Neuronal stem cell (in vitro differentiated cells): ENCODE results near the gene CETP.

Experiments used
- DNase-seq: peaks from one replicate; pipeline ENCODE4 v3.0.0-alpha.2; 2013; ENCODE audit warnings: low spot score
- H2AFZ ChIP-seq: one replicate; pipeline ENCODE4 v1.6.1; 2013; ENCODE audit warnings: mild to moderate bottlenecking, low read length, inconsistent platforms
- H2AK5ac ChIP-seq: 2 replicates; pipeline ENCODE4 v1.6.1; 2013; ENCODE audit warnings: low read depth, mild to moderate bottlenecking, inconsistent platforms, low read length, moderate library complexity, mixed read lengths
- H2BK120ac ChIP-seq: 2 replicates; pipeline ENCODE4 v1.6.1; 2013; ENCODE audit warnings: low read depth, mild to moderate bottlenecking, inconsistent platforms, low read length, moderate library complexity, mixed read lengths
- H2BK12ac ChIP-seq: one replicate; pipeline ENCODE4 v1.6.1; 2013; ENCODE audit warnings: low read length, inconsistent platforms
- H2BK15ac ChIP-seq: 2 replicates; pipeline ENCODE4 v1.6.1; 2013; ENCODE audit warnings: mild to moderate bottlenecking, low read length, inconsistent platforms, mixed read lengths
- H2BK5ac ChIP-seq: one replicate; pipeline ENCODE4 v1.6.1; 2013; ENCODE audit warnings: inconsistent platforms, mild to moderate bottlenecking, low read length, moderate library complexity
- H3K14ac ChIP-seq: one replicate; pipeline ENCODE4 v1.6.1; 2013; ENCODE audit warnings: low read length, inconsistent platforms
- H3K18ac ChIP-seq: 2 replicates; pipeline ENCODE4 v1.6.1; 2013; ENCODE audit warnings: low read length, inconsistent platforms
- H3K23ac ChIP-seq: 2 replicates; pipeline ENCODE4 v1.6.1; 2013; ENCODE audit warnings: low read depth, mild to moderate bottlenecking, mixed read lengths, low read length, inconsistent platforms; ENCODE audit not compliant: poor library complexity
- H3K27ac ChIP-seq: replicated peaks from 3 replicates; pipeline ENCODE4 v1.5.1; 2013; ENCODE audit warnings: low read length, inconsistent platforms
- H3K27me3 ChIP-seq, 3 experiments: 2 replicates each; pipeline ENCODE4 v1.6.1; 2013; ENCODE audit warnings: low read length in 3 of 3, mild to moderate bottlenecking in 2 of 3, inconsistent platforms in 1 of 3, low read depth in 1 of 3, mixed read lengths in 1 of 3, moderate library complexity in 1 of 3; ENCODE audit not compliant: control insufficient read depth in 3 of 3, insufficient read depth in 3 of 3
- H3K36me3 ChIP-seq, 2 donors: replicated peaks in 1 of 2; 2 replicates each; pipeline ENCODE4 v1.6.1; 2013; ENCODE audit warnings: low read length in 2 of 2; ENCODE audit not compliant: control insufficient read depth in 2 of 2, insufficient read depth in 2 of 2
- H3K4ac ChIP-seq: 2 replicates; pipeline ENCODE4 v1.6.1; 2013; ENCODE audit warnings: inconsistent platforms, mild to moderate bottlenecking, low read length, moderate library complexity
- H3K4me1 ChIP-seq, 2 donors: 1 replicate in 1 of 2; 2 replicates in 1 of 2; pipeline ENCODE4 v1.6.1; 2013; ENCODE audit warnings: low read length in 2 of 2, low read depth in 1 of 2; ENCODE audit not compliant: control insufficient read depth in 2 of 2, insufficient read depth in 1 of 2
- H3K4me2 ChIP-seq: one replicate; pipeline ENCODE4 v1.6.1; 2013; ENCODE audit warnings: mild to moderate bottlenecking, low read length, inconsistent platforms; ENCODE audit not compliant: insufficient read depth, poor library complexity, severe bottlenecking
- H3K4me3 ChIP-seq, 2 donors: 2 replicates each; pipeline ENCODE4 v1.5.1; 2013; ENCODE audit warnings: low read length in 2 of 2, mild to moderate bottlenecking in 2 of 2, inconsistent platforms in 1 of 2, moderate library complexity in 1 of 2
- H3K79me1 ChIP-seq: one replicate; pipeline ENCODE4 v1.6.1; 2013; ENCODE audit warnings: low read depth, mild to moderate bottlenecking, inconsistent platforms, low read length, moderate library complexity
- H3K9ac ChIP-seq: one replicate; pipeline ENCODE4 v1.6.1; 2013; ENCODE audit warnings: mild to moderate bottlenecking, low read depth, low read length, inconsistent platforms; ENCODE audit not compliant: poor library complexity
- H3K9me3 ChIP-seq, 2 donors: replicated peaks in 1 of 2; 2 replicates each; pipeline versions ENCODE3 to v1.6.1; 2013; ENCODE audit warnings: low read length in 2 of 2, mild to moderate bottlenecking in 2 of 2, inconsistent platforms in 1 of 2, low read depth in 1 of 2, mixed read lengths in 1 of 2, moderate library complexity in 1 of 2; ENCODE audit not compliant: control insufficient read depth in 2 of 2, insufficient read depth in 1 of 2
- H4K8ac ChIP-seq: one replicate; pipeline ENCODE4 v1.6.1; 2013; ENCODE audit warnings: low read depth, mild to moderate bottlenecking, inconsistent platforms, low read length, moderate library complexity
- H4K91ac ChIP-seq: one replicate; pipeline ENCODE4 v1.6.1; 2013; ENCODE audit warnings: low read length, low read depth, mild to moderate bottlenecking, inconsistent platforms; ENCODE audit not compliant: poor library complexity
- WGBS, 2 donors: extraction: QIAGEN DNeasy Blood & Tissue Kit; methylation state at CpG; one replicate each; pipeline ENCODE4 v1.1.7; 2013; ENCODE audit warnings: missing lambda C conversion rate in 2 of 2, mixed read lengths in 1 of 2; ENCODE audit not compliant: insufficient read length in 2 of 2, insufficient replicate concordance in 1 of 2; ENCODE audit errors: extremely low coverage in 2 of 2; 5-methylcytosine and 5-hydroxymethylcytosine counted together

Gene CETP

DNA sequence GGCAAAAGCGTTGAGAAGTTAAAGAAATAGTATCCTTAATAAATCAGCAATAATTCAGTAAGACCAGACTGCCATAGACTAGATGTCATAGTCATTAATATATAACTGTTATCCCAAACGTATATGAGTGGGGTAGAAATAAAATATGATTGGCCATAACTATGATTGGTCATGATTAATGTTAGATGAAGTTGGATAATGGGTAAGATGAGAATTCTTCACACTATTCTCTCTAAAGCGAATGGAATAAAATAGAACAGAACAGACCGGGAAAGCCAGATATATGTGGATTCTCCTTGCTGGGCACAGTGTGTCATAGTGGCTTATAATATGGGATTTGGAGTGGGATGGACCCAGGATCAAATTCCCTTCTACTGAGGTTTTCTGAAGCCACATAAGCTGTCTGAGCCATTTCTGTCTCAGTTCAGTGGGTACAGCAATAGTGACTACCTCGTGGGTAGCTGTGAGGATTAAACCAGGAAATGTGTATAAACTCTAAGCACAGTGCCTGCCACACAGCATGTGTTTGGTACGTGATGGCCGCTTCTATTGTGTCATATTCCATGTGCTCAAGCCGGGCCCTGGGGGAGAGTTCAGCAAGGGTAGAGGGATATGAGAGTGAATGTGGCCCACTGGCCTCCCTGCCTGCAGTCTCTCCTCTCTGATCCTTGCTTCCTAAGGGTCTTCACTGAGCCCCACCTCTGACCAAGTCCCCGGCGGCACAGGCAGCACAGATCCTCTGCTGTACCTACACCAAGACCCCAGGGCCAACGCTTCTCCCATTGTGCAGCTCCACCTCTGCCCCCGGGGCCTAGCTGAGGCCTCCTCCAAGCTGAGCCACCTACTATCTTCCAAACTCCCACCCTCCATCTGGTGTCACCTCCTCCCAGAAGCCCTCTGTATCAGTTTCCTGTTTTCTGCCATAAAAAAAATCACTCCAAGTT, 3.7 kb downstream of the CETP start:
- H4K91ac ChIP-seq, result no peak overlapping the region
- no peak overlapping the region for H4K8ac ChIP-seq
- no peak overlapping the region for H3K23ac ChIP-seq
- H3K4me2 ChIP-seq, result no peak overlapping the region
- H2AK5ac ChIP-seq, result no peak overlapping the region
- H3K79me1 ChIP-seq, result peaks cover 3% of the 10 kb centered on the region
- peak overlapping the region; percentile 7 for H2BK15ac ChIP-seq
- H3K36me3 ChIP-seq, result no peaks in the 10 kb centered on the region
- no peak overlapping the region for H3K27ac ChIP-seq
- no peak for DNase-seq
- H3K18ac ChIP-seq, result no peak overlapping the region
- H2BK120ac ChIP-seq, result no peak overlapping the region
- peaks cover 0 to 5% (median 0%) of the 10 kb centered on the region in 3 experiments for H3K27me3 ChIP-seq
- no peak overlapping the region for H3K14ac ChIP-seq
- no peak overlapping the region for H3K9ac ChIP-seq
- WGBS, 2 donors, result no CpG with 5 or more reads among the region's 12 CpGs
- H2BK5ac ChIP-seq, result no peak overlapping the region
- H2AFZ ChIP-seq, result peak overlapping the region; percentile 16
- no peak overlapping the region for H2BK12ac ChIP-seq
- H3K9me3 ChIP-seq, result no peaks in the 10 kb centered on the region
- H3K4ac ChIP-seq, result no peak overlapping the region
- H3K4me3 ChIP-seq, result no peak overlapping the region
- peaks cover 0 to 2% of the 10 kb centered on the region in 2 donors for H3K4me1 ChIP-seq

GRCh38 chr16:56966093-56966475, 4.3 kb downstream of the CETP start:
- H3K18ac ChIP-seq, result no peak overlapping the region
- H4K91ac ChIP-seq, result no peak overlapping the region
- no peaks in the 10 kb centered on the region for H3K9me3 ChIP-seq
- no peaks in the 10 kb centered on the region for H3K36me3 ChIP-seq
- H4K8ac ChIP-seq, result no peak overlapping the region
- no peak overlapping the region for H2BK15ac ChIP-seq
- no peak for DNase-seq
- H3K4me3 ChIP-seq, result no peak overlapping the region
- H2BK12ac ChIP-seq, result no peak overlapping the region
- peaks cover 0 to 2% of the 10 kb centered on the region in 2 donors for H3K4me1 ChIP-seq
- no peak overlapping the region for H3K4ac ChIP-seq
- no peak overlapping the region for H2BK120ac ChIP-seq
- no peak overlapping the region for H3K9ac ChIP-seq
- peaks cover 0 to 6% (median 0%) of the 10 kb centered on the region in 3 experiments for H3K27me3 ChIP-seq
- no peak overlapping the region for H2AK5ac ChIP-seq
- no peak overlapping the region for H2BK5ac ChIP-seq
- H3K27ac ChIP-seq, result no peak overlapping the region
- WGBS, 2 donors, result no CpG with 5 or more reads among the region's 3 CpGs
- H2AFZ ChIP-seq, result no peak overlapping the region
- no peak overlapping the region for H3K14ac ChIP-seq
- no peak overlapping the region for H3K4me2 ChIP-seq
- H3K79me1 ChIP-seq, result no peaks in the 10 kb centered on the region
- no peak overlapping the region for H3K23ac ChIP-seq

- Histone ChIP-seq H3K9me3 (peaks cover 0 to 1% of the 10 kb centered on the region in 2 donors), H2BK5ac (no peak overlapping the region), H3K4me1 (peaks cover 2 to 5% of the 10 kb centered on the region in 2 donors), H3K4me2 (no peak overlapping the region), H3K27ac (no peak overlapping the region), H4K91ac (no peak overlapping the region), H3K4me3 (no peak overlapping the region), H3K36me3 (no peaks in the 10 kb centered on the region), H3K4ac (no peak overlapping the region), H2AFZ (no peak overlapping the region), H4K8ac (no peak overlapping the region), H3K27me3 (peaks cover 0 to 13% (median 0%) of the 10 kb centered on the region in 3 experiments), H2AK5ac (no peak overlapping the region), H2BK12ac (no peak overlapping the region), H3K9ac (no peak overlapping the region), H2BK120ac (no peak overlapping the region), H3K18ac (no peak overlapping the region), H3K14ac (no peak overlapping the region), H3K79me1 (no peaks in the 10 kb centered on the region), H2BK15ac (no peak overlapping the region), H3K23ac (no peak overlapping the region)
- no CpG with 5 or more reads among the region's 2 CpGs for WGBS, 2 donors
- DNase-seq, result no peak
These were observed 6.0 kb downstream of the CETP start for GRCh38 chr16:56967733-56968132.

- Histone ChIP-seq H2BK15ac (peak overlapping the region; percentile 50), H2BK120ac (no peak overlapping the region), H4K91ac (no peak overlapping the region), H2AFZ (no peak overlapping the region), H3K18ac (peak overlapping the region; percentile 83), H3K4me3 (no peak overlapping the region), H4K8ac (no peak overlapping the region), H3K79me1 (no peaks in the 10 kb centered on the region), H2BK12ac (no peak overlapping the region), H2AK5ac (peak overlapping the region; percentile 54), H3K14ac (no peak overlapping the region), H3K9me3 (peaks cover 0 to 1% of the 10 kb centered on the region in 2 donors), H3K23ac (peak overlapping the region; percentile 11), H3K4me2 (no peak overlapping the region), H3K27me3 (peaks cover 0 to 15% (median 0%) of the 10 kb centered on the region in 3 experiments), H3K9ac (no peak overlapping the region), H3K4ac (no peak overlapping the region), H2BK5ac (no peak overlapping the region), H3K27ac (no peak overlapping the region), H3K36me3 (no peaks in the 10 kb centered on the region), H3K4me1 (peaks cover 2 to 4% of the 10 kb centered on the region in 2 donors)
- DNase-seq, result no peak
- whole genome bisulfite sequencing, 2 donors, result no CpG with 5 or more reads among the region's 7 CpGs
These were observed 8.0 kb downstream of the CETP start for GRCh38 chr16:56969769-56970168.
